B cell (primary cell): ENCODE data around the gene LHFPL6. TPM values are rescaled to one million over a fixed set of nuclear protein-coding genes. Genes with fewer than 3 reads are reported as not detected.

Experiments used
- ATAC-seq: fragments of 200-7000 bp; cut with Tn5 transposase; one replicate; pipeline ENCODE4 v1.10.0; 2021; ENCODE audit warnings: low read depth, mild to moderate bottlenecking, moderate number of reproducible peaks, moderate library complexity
- CTCF ChIA-PET: fragments of 350-600 bp; sonication (Branson Sonifier 250); formaldehyde crosslinking; loops from one replicate; lab custom pipeline; 2021; ENCODE audit warnings: antibody characterized with exemption, inconsistent platforms; lab: Charles Lee
- POLR2A ChIA-PET: fragments of 350-600 bp; sonication (Branson Sonifier 250); formaldehyde crosslinking; loops from one replicate; lab custom pipeline; 2021; ENCODE audit warnings: antibody characterized with exemption; lab: Charles Lee
- DNase-seq: peaks from one replicate; pipeline ENCODE4 v3.0.0; 2013
- H2AFZ ChIP-seq: 2 replicates; pipeline ENCODE4 v1.6.1; 2012; ENCODE audit warnings: mild to moderate bottlenecking, low read depth, low read length; ENCODE audit not compliant: insufficient read depth, poor library complexity, severe bottlenecking
- H3K27ac ChIP-seq, 2 donors: 1 replicate in 1 of 2; 2 replicates in 1 of 2; pipeline ENCODE4 v1.5.1; 2012 to 2013; ENCODE audit warnings: low read length in 2 of 2, mild to moderate bottlenecking in 2 of 2, moderate library complexity in 1 of 2
- H3K27me3 ChIP-seq, 4 experiments: fragments of 200-600 bp in 1 of 4; sonication (generic) in 1 of 4; replicated peaks in 1 of 4; 1 replicate in 2 of 4; 2 replicates in 2 of 4; pipeline versions ENCODE4 v1.6.1 to v1.7.0; 2013 to 2016; ENCODE audit warnings: low read length in 3 of 4, mild to moderate bottlenecking in 2 of 4, mixed read lengths in 1 of 4, moderate library complexity in 1 of 4; ENCODE audit not compliant: insufficient read depth in 4 of 4, control insufficient read depth in 3 of 4; ENCODE audit errors: control extremely low read depth in 1 of 4
- H3K36me3 ChIP-seq, 2 experiments: replicated peaks in 1 of 2; 1 replicate in 1 of 2; 2 replicates in 1 of 2; pipeline versions ENCODE4 v1.6.1 to v1.7.1; 2013; ENCODE audit warnings: low read length in 1 of 2; ENCODE audit not compliant: insufficient read depth in 2 of 2, control insufficient read depth in 1 of 2; ENCODE audit errors: control extremely low read depth in 1 of 2, extremely low read depth in 1 of 2
- H3K4me1 ChIP-seq, 2 donors: fragments of 200-600 bp in 1 of 2; sonication (generic) in 1 of 2; 1 replicate in 1 of 2; 2 replicates in 1 of 2; pipeline versions ENCODE4 v1.5.1 to v1.6.1; 2013 to 2017; ENCODE audit warnings: low read length in 2 of 2; ENCODE audit not compliant: control insufficient read depth in 2 of 2, insufficient read depth in 2 of 2
- H3K4me2 ChIP-seq: replicated peaks from 2 replicates; pipeline ENCODE3; 2012; ENCODE audit warnings: mild to moderate bottlenecking, low read depth, low read length; ENCODE audit not compliant: poor library complexity, severe bottlenecking
- H3K4me3 ChIP-seq, 5 experiments: fragments of 200-600 bp in 1 of 5; sonication (generic) in 1 of 5; 1 replicate in 3 of 5; 2 replicates in 2 of 5; pipeline versions ENCODE4 v1.5.1 to v1.7.0; 2011 to 2016; ENCODE audit warnings: low read length in 4 of 5, mild to moderate bottlenecking in 4 of 5, low read depth in 2 of 5, control low read depth in 1 of 5, moderate library complexity in 1 of 5; ENCODE audit not compliant: insufficient read depth in 1 of 5; ENCODE audit errors: control extremely low read depth in 1 of 5, extremely low read depth in 1 of 5
- H3K79me2 ChIP-seq: fragments of 200-600 bp; sonication (generic); one replicate; pipeline ENCODE4 v1.6.0; 2016; ENCODE audit warnings: low read length; ENCODE audit not compliant: control insufficient read depth, insufficient read depth
- H3K9ac ChIP-seq: fragments of 200-600 bp; sonication (generic); 2 replicates; pipeline ENCODE4 v1.6.1; 2017; ENCODE audit warnings: mild to moderate bottlenecking, low read length, moderate library complexity
- H3K9me3 ChIP-seq, 3 donors: one replicate each; pipeline versions ENCODE4 v1.6.1 to v1.7.1; 2013; ENCODE audit warnings: low read length in 2 of 3; ENCODE audit not compliant: control insufficient read depth in 2 of 3, insufficient read depth in 1 of 3; ENCODE audit errors: control extremely low read depth in 1 of 3
- H4K20me1 ChIP-seq: 2 replicates; pipeline ENCODE4 v1.6.0; 2012; ENCODE audit warnings: mild to moderate bottlenecking, low read length; ENCODE audit not compliant: insufficient read depth, control insufficient read depth, poor library complexity, severe bottlenecking
- H3K27ac Mint-ChIP-seq: one replicate; pipeline ENCODE4 v1.8.0; 2021; ENCODE audit warnings: mixed read lengths
- H3K27me3 Mint-ChIP-seq: one replicate; pipeline ENCODE4 v1.8.0; 2021; ENCODE audit warnings: mixed read lengths
- H3K4me1 Mint-ChIP-seq: one replicate; pipeline ENCODE4 v1.8.0; 2021; ENCODE audit warnings: mixed read lengths
- H3K4me3 Mint-ChIP-seq: one replicate; pipeline ENCODE4 v1.8.0; 2021; ENCODE audit warnings: mixed read lengths
- H3K9me3 Mint-ChIP-seq: one replicate; pipeline ENCODE4 v1.8.0; 2022; ENCODE audit warnings: mixed read lengths; ENCODE audit not compliant: insufficient read depth
- EZH2 ChIP-seq: IDR thresholded peaks from 2 replicates; pipeline ENCODE4 v1.6.1; 2012; ENCODE audit warnings: borderline replicate concordance, low read depth, mild to moderate bottlenecking, moderate library complexity, low read length; ENCODE audit not compliant: insufficient read depth, poor library complexity, severe bottlenecking
- WGBS: methylation state at CpG from one replicate; pipeline ENCODE4 v1.1.5; 2013; ENCODE audit warnings: missing lambda C conversion rate; ENCODE audit not compliant: insufficient coverage; 5-methylcytosine and 5-hydroxymethylcytosine counted together
- intact Hi-C: fragments of 100-400 bp; cut with micrococcal nuclease; formaldehyde crosslinking; loops from one replicate; pipeline ENCODE4 v1.10.0; 2022
- polyA plus RNA-seq: library from polyadenylated mRNA; depleted of rRNA; stranded (reverse); fragments of >200 nt; gene quantifications from 2 replicates; pipeline ENCODE4 v1.2.3, GENCODE V29; 2012
- total RNA-seq, 2 donors: library from RNA; stranded (reverse); fragments of 120-200 nt in 1 of 2; gene quantifications; 1 replicate in 1 of 2; 2 replicates in 1 of 2; pipeline versions ENCODE4 v1.2.3 to v1.2.4, GENCODE V29; 2013 to 2022
- TF ChIP-seq, protein P1 (sequence below): fragments of 200-600 bp; IDR thresholded peaks from one replicate; pipeline ENCODE4 v1.8.0; 2022; ENCODE audit warnings: antibody characterized with exemption, mild to moderate bottlenecking

The LHFPL6 gene
- total and polyA plus RNA-seq, 2 donors (not counting 1 experiment from before 2014, with no cell fraction given): 0.01 TPM; not detected in 1

DNA sequence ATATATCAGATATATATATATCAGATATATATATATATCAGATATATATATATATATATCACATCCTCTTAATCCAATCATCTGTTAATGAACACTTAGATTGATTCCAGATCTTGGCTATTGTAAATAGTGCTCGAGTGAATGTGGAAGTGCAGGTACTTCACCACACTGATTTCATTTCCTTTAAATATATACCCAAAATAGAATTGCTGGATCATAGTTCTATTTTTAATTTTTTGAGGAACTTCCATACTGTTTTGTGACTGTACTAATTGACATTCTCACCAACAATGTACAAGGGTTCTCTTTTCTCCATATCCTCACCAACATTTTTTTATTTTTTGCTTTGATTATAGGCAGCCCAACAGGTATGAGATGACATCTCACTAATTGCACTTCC lies 287.2 kb downstream of the LHFPL6 start:
- Mint-ChIP-seq H3K27me3 (no peaks in the 10 kb centered on the region), H3K4me1 (no peaks in the 10 kb centered on the region), H3K4me3 (no peak overlapping the region), H3K27ac (no peak overlapping the region), H3K9me3 (no peaks in the 10 kb centered on the region)
- H3K9ac ChIP-seq: no peak overlapping the region
- no peak overlapping the region for H3K4me3 ChIP-seq
- H3K9me3 ChIP-seq: no peaks in the 10 kb centered on the region
- no peaks in the 10 kb centered on the region for H3K36me3 ChIP-seq
- TF ChIP-seq EZH2: no peak
- TF ChIP-seq, protein P1, sequence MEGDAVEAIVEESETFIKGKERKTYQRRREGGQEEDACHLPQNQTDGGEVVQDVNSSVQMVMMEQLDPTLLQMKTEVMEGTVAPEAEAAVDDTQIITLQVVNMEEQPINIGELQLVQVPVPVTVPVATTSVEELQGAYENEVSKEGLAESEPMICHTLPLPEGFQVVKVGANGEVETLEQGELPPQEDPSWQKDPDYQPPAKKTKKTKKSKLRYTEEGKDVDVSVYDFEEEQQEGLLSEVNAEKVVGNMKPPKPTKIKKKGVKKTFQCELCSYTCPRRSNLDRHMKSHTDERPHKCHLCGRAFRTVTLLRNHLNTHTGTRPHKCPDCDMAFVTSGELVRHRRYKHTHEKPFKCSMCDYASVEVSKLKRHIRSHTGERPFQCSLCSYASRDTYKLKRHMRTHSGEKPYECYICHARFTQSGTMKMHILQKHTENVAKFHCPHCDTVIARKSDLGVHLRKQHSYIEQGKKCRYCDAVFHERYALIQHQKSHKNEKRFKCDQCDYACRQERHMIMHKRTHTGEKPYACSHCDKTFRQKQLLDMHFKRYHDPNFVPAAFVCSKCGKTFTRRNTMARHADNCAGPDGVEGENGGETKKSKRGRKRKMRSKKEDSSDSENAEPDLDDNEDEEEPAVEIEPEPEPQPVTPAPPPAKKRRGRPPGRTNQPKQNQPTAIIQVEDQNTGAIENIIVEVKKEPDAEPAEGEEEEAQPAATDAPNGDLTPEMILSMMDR: no peak
- POLR2A ChIA-PET: no interaction called here
- no CpG with 5 or more reads among the region's 1 CpG for WGBS
- no peak for ATAC-seq
- no peaks in the 10 kb centered on the region for H3K4me1 ChIP-seq
- no peak overlapping the region for H3K4me2 ChIP-seq
- H2AFZ ChIP-seq: no peak overlapping the region
- no peak for DNase-seq
- H4K20me1 ChIP-seq: no peaks in the 10 kb centered on the region
- CTCF ChIA-PET: no interaction called here
- H3K27ac ChIP-seq: no peak overlapping the region
- H3K79me2 ChIP-seq: no peaks in the 10 kb centered on the region
- intact Hi-C loops: no loop called here
- H3K27me3 ChIP-seq: no peaks in the 10 kb centered on the region

DNA sequence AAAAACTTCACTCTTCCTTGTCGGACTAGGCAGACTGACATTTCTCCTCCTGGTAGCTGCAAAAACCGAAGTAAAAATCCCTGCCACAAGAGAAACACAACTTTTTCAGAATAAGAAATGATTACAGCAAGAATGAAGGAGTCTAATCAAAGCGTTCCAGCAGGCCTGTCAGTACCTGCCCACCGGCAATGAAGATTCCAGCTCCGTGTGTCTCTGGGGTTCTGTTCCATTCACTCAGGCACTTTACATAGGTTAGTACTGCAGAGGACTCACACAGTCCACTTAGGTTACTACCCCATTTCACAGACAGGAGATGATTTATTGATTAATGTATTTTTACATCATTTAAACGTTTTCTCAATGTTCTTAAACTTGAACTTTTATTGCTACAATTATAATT lies 289.3 kb downstream of the LHFPL6 start:
- WGBS: 83% methylated on average over 2 of the region's 6 CpGs
- Histone ChIP-seq H3K9ac (no peak overlapping the region), H3K9me3 (no peaks in the 10 kb centered on the region), H3K36me3 (no peaks in the 10 kb centered on the region), H2AFZ (no peak overlapping the region), H3K4me3 (no peak overlapping the region), H3K79me2 (no peaks in the 10 kb centered on the region), H3K4me2 (no peak overlapping the region), H4K20me1 (no peaks in the 10 kb centered on the region), H3K4me1 (no peaks in the 10 kb centered on the region), H3K27ac (no peak overlapping the region), H3K27me3 (no peaks in the 10 kb centered on the region)
- Mint-ChIP-seq H3K9me3 (no peaks in the 10 kb centered on the region), H3K27ac (no peak overlapping the region), H3K4me1 (no peaks in the 10 kb centered on the region), H3K27me3 (no peaks in the 10 kb centered on the region), H3K4me3 (no peak overlapping the region)
- CTCF ChIA-PET: no interaction called here
- TF ChIP-seq EZH2: no peak
- TF ChIP-seq, protein P1: no peak
- ATAC-seq (no peak), DNase-seq (no peak)
- POLR2A ChIA-PET: no interaction called here
- intact Hi-C loops: no loop called here
